IMR-90 (cell line): Measurements from ENCODE around the gene RNF213. TPM values are rescaled to one million over a fixed set of nuclear protein-coding genes. Genes with fewer than 3 reads are reported as not detected.
"Not testable (repeated sequence)": the region's sequence is repeated elsewhere in the genome, so short reads cannot be mapped to it uniquely, and the experiment has no call there.

Experiments
- ATAC-seq: fragments of 200-7000 bp; cut with Tn5 transposase; 2 replicates; pipeline ENCODE4 v1.9.1; 2020; ENCODE audit warnings: low read depth, mild to moderate bottlenecking, moderate library complexity
- BruUV-seq: library from RNA; stranded (reverse); fragments of 400-500 nt; replicated peaks from 2 replicates; lab custom pipeline; 2021; lab: Mats Ljungman, UMichigan
- CTCF ChIA-PET: fragments of 300-600 bp; formaldehyde crosslinking; extraction: SDS; loops from one replicate; lab custom pipeline; 2021; ENCODE audit warnings: antibody characterized with exemption; lab: Yijun Ruan, JAX
- POLR2A ChIA-PET: fragments of 300-600 bp; sonication (Branson Sonifier 250); formaldehyde crosslinking; loops from one replicate; lab custom pipeline; 2022; ENCODE audit warnings: antibody characterized with exemption; ENCODE audit not compliant: unreplicated experiment; lab: Charles Lee
- DNase-seq: peaks from one replicate; pipeline ENCODE4 v3.0.0; 2013
- H2AFZ ChIP-seq: replicated peaks from 2 replicates; pipeline ENCODE3; 2013; ENCODE audit warnings: low read length, mild to moderate bottlenecking; ENCODE audit not compliant: poor library complexity
- H2AK5ac ChIP-seq: 2 replicates; pipeline ENCODE4 v1.6.1; 2013; ENCODE audit warnings: low read depth, low read length, inconsistent platforms
- H2AK9ac ChIP-seq: replicated peaks from 2 replicates; pipeline ENCODE3; 2013; ENCODE audit warnings: mild to moderate bottlenecking, low read depth, low read length, moderate library complexity; ENCODE audit not compliant: poor library complexity
- H2BK120ac ChIP-seq: 2 replicates; pipeline ENCODE4 v1.6.1; 2013; ENCODE audit warnings: low read depth, low read length, inconsistent platforms
- H2BK15ac ChIP-seq: 3 replicates; pipeline ENCODE4 v1.6.1; 2013; ENCODE audit warnings: low read depth, low read length, inconsistent platforms
- H2BK20ac ChIP-seq: 2 replicates; pipeline ENCODE4 v1.6.1; 2013; ENCODE audit warnings: low read depth, mild to moderate bottlenecking, inconsistent platforms, low read length, moderate library complexity
- H2BK5ac ChIP-seq: 2 replicates; pipeline ENCODE4 v1.6.1; 2013; ENCODE audit warnings: mild to moderate bottlenecking, low read depth, low read length, inconsistent platforms; ENCODE audit not compliant: poor library complexity, severe bottlenecking
- H3K14ac ChIP-seq: replicated peaks from 2 replicates; pipeline ENCODE4 v1.6.1; 2013; ENCODE audit warnings: low read depth, low read length, inconsistent platforms
- H3K18ac ChIP-seq: 2 replicates; pipeline ENCODE4 v1.6.1; 2013; ENCODE audit warnings: low read depth, low read length, control low read depth
- H3K23ac ChIP-seq: 2 replicates; pipeline ENCODE4 v1.6.1; 2013; ENCODE audit warnings: low read depth, low read length, inconsistent platforms
- H3K27ac ChIP-seq: 2 replicates; pipeline ENCODE4 v1.5.1; 2013; ENCODE audit warnings: mild to moderate bottlenecking, control low read depth, low read length; ENCODE audit not compliant: insufficient read depth
- H3K27me3 ChIP-seq: 2 replicates; pipeline ENCODE4 v1.6.1; 2013; ENCODE audit warnings: low read length; ENCODE audit not compliant: control insufficient read depth, insufficient read depth
- H3K36me3 ChIP-seq: 2 replicates; pipeline ENCODE4 v1.6.1; 2013; ENCODE audit warnings: low read length, mixed read lengths; ENCODE audit not compliant: control insufficient read depth, insufficient read depth
- H3K4ac ChIP-seq: 2 replicates; pipeline ENCODE4 v1.6.1; 2013; ENCODE audit warnings: low read depth, low read length, inconsistent platforms
- H3K4me1 ChIP-seq: 2 replicates; pipeline ENCODE4 v1.6.1; 2013; ENCODE audit warnings: low read length, mixed read lengths; ENCODE audit not compliant: control insufficient read depth, insufficient read depth
- H3K4me2 ChIP-seq: 2 replicates; pipeline ENCODE4 v1.6.1; 2013; ENCODE audit warnings: low read depth, mild to moderate bottlenecking, control low read depth, low read length, moderate library complexity
- H3K4me3 ChIP-seq: 2 replicates; pipeline ENCODE4 v1.5.1; 2013; ENCODE audit warnings: low read depth, mild to moderate bottlenecking, control low read depth, low read length, moderate library complexity; ENCODE audit not compliant: insufficient read depth
- H3K56ac ChIP-seq: 2 replicates; pipeline ENCODE4 v1.6.1; 2013; ENCODE audit warnings: low read length, inconsistent platforms; ENCODE audit not compliant: insufficient read depth; ENCODE audit errors: extremely low read depth
- H3K79me1 ChIP-seq, 2 experiments: 2 replicates each; pipeline ENCODE4 v1.6.1; 2013; ENCODE audit warnings: low read length in 2 of 2, inconsistent platforms in 1 of 2, low read depth in 1 of 2
- H3K9ac ChIP-seq: 2 replicates; pipeline ENCODE4 v1.6.1; 2013; ENCODE audit warnings: low read depth, low read length, control low read depth
- H3K9me1 ChIP-seq: 2 replicates; pipeline ENCODE4 v1.6.1; 2013; ENCODE audit warnings: low read length, inconsistent platforms; ENCODE audit not compliant: insufficient read depth
- H3K9me3 ChIP-seq: 2 replicates; pipeline ENCODE4 v1.6.1; 2013; ENCODE audit warnings: low read length; ENCODE audit not compliant: control insufficient read depth, insufficient read depth
- H4K20me1 ChIP-seq: 2 replicates; pipeline ENCODE4 v1.6.1; 2013; ENCODE audit warnings: low read length, inconsistent platforms; ENCODE audit not compliant: insufficient read depth
- H4K5ac ChIP-seq: 2 replicates; pipeline ENCODE4 v1.6.1; 2013; ENCODE audit warnings: mild to moderate bottlenecking, low read depth, low read length, control low read depth
- H4K8ac ChIP-seq, 2 experiments: 2 replicates each; pipeline ENCODE4 v1.6.1; 2013; ENCODE audit warnings: low read depth in 2 of 2, low read length in 2 of 2, control low read depth in 1 of 2, inconsistent platforms in 1 of 2
- H4K91ac ChIP-seq: 2 replicates; pipeline ENCODE4 v1.6.1; 2013; ENCODE audit warnings: low read depth, low read length, inconsistent platforms; ENCODE audit not compliant: insufficient read depth
- WGBS, 2 experiments: methylation state at CpG; one replicate each; pipeline versions ENCODE4 v1.1.5 to v1.1.7; 2013; ENCODE audit warnings: missing lambda C conversion rate in 2 of 2; ENCODE audit not compliant: insufficient read length in 1 of 2; ENCODE audit errors: extremely low coverage in 2 of 2; 5-methylcytosine and 5-hydroxymethylcytosine counted together
- dilution Hi-C: fragments of 300-500 bp; cut with HindIII; formaldehyde crosslinking; loops from one replicate; pipeline ENCODE4 v1.14.3; 2018; ENCODE audit warnings: low sequenced_read_pairs; ENCODE audit not compliant: unreplicated experiment
- in situ Hi-C: fragments of 300-500 bp; cut with MboI; formaldehyde crosslinking; loops from 3 replicates; pipeline ENCODE4 v1.14.3; 2019; ENCODE audit warnings: low sequenced_read_pairs, inconsistent platforms, mixed read lengths
- intact Hi-C: fragments of 100-400 bp; cut with micrococcal nuclease; formaldehyde crosslinking; loops from 2 replicates; pipeline ENCODE4 v1.10.0; 2022
- polyA plus RNA-seq, 3 experiments: library from polyadenylated mRNA; depleted of rRNA; stranded (reverse); fragments of >200 nt; gene quantifications; 2 replicates each; pipeline ENCODE4 v1.2.3, GENCODE V29; 2012; ENCODE audit warnings: low replicate concordance in 1 of 3
- total RNA-seq: library from RNA; depleted of rRNA; stranded (reverse); fragments of >200 nt; gene quantifications from 2 replicates; pipeline ENCODE4 v1.2.3, GENCODE V29; 2012

RNF213 gene
- total and polyA plus RNA-seq, 2 of the 4 experiments (the other 2 are of a cell fraction), result 23.4 to 36.0 TPM

DNA sequence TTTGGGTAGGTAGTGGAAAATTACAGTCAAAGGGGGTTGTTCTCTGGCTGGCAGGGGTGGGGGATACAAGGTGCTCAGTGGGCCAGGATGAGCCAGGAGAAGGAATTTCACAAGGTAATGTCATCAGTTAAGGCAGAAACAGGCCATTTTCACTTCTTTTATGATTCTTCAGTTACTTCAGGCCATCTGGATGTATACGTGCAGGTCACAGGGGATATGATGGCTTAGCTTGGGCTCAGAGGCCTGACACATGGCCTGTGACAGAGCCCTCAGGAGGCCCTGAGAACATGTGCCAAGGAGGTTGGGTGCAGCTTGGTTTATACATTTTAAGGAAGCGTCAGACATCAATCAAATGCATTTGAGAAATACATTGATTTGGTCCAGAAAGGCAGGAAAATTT lies 2.4 kb upstream of the RNF213 start:
- H4K8ac ChIP-seq, H2AFZ ChIP-seq, H4K5ac ChIP-seq, H3K18ac ChIP-seq, H2BK15ac ChIP-seq, H3K4ac ChIP-seq, ATAC-seq, H3K9me1 ChIP-seq, H2AK5ac ChIP-seq, H3K23ac ChIP-seq, CTCF ChIA-PET, BruUV-seq, H4K20me1 ChIP-seq, H3K27me3 ChIP-seq, POLR2A ChIA-PET, in situ Hi-C loops, H2AK9ac ChIP-seq, H2BK20ac ChIP-seq, H2BK5ac ChIP-seq, DNase-seq, dilution Hi-C loops, H3K56ac ChIP-seq, H3K4me2 ChIP-seq, H3K14ac ChIP-seq, H3K9me3 ChIP-seq, H4K91ac ChIP-seq, H3K36me3 ChIP-seq, H3K9ac ChIP-seq, H3K4me3 ChIP-seq, H3K27ac ChIP-seq, H2BK120ac ChIP-seq: not testable (repeated sequence)
- Histone ChIP-seq H3K4me1 (peaks cover 21% of the 10 kb centered on the region), H3K79me1 (peaks cover 6 to 23% of the 10 kb centered on the region in 2 experiments; a peak in 2 of 4 replicates)
- intact Hi-C loops, result loop anchor here (10.0 kb wide), 1 partner anchor 173 kb away; no protein-coding TSS in a partner anchor
- WGBS, 2 experiments, result 92% methylated on average over 2 of the region's 2 CpGs; no CpG with 5 or more reads in 1 of the 2 experiments
